Mucosa of descending colon (tissue), 3 donors: ENCODE measurements around the gene USP34. TPM values are rescaled to one million over a fixed set of nuclear protein-coding genes. Genes with fewer than 3 reads are reported as not detected.

ENCODE experiments used
- ATAC-seq: fragments of 200-7000 bp; cut with Tn5 transposase; one replicate; pipeline ENCODE4 v1.9.1; 2020; ENCODE audit warnings: mild to moderate bottlenecking, moderate library complexity
- DNase-seq, 3 donors: peaks; one replicate each; pipeline ENCODE4 v3.0.0-alpha.2; 2020
- H3K36me3 ChIP-seq: fragments of 200-600 bp; one replicate; pipeline ENCODE4 v1.8.0; 2021; ENCODE audit warnings: low read depth, mild to moderate bottlenecking
- H3K4me1 ChIP-seq: fragments of 200-600 bp; one replicate; pipeline ENCODE4 v1.8.0; 2021; ENCODE audit warnings: low read depth, mild to moderate bottlenecking
- H3K4me3 ChIP-seq: fragments of 200-600 bp; one replicate; pipeline ENCODE4 v1.8.0; 2021; ENCODE audit warnings: mild to moderate bottlenecking
- H3K9me3 ChIP-seq: fragments of 200-600 bp; one replicate; pipeline ENCODE4 v1.8.0; 2021; ENCODE audit warnings: mild to moderate bottlenecking
- intact Hi-C, 2 donors: fragments of 100-400 bp; cut with DNase I in 1 of 2; cut with micrococcal nuclease in 1 of 2; formaldehyde crosslinking; loops; one replicate each; pipeline versions ENCODE4 v1.11.0 to v1.11.1; 2022; cut with DNase I, micrococcal nuclease
- total RNA-seq, 3 donors: library from RNA; stranded (reverse); fragmentation: NEBNext Ultra II Directional in 2 of 3; extraction: Animal tissue kit (Norgen Biotek cat#: 25700) in 2 of 3; gene quantifications; one replicate each; pipeline versions ENCODE4 v1.2.1 to v1.2.4, GENCODE V29; 2021 to 2023
- TF ChIP-seq, protein P1 (sequence below): fragments of 200-600 bp; IDR thresholded peaks from one replicate; pipeline ENCODE4 v1.8.0; 2022; ENCODE audit warnings: antibody characterized with exemption, mild to moderate bottlenecking
- donor health status: DM: no; HTN: no; CAD: no; lungs with moderate emphysema.
- donor health status: DM: no; HTN: no; CAD: no.
- donor health status: DM: no; HTN: yes; CAD: no.

Gene USP34
- total RNA-seq, 3 donors from 2014 or later: 67.9 to 132 (median 88.4) TPM

DNA sequence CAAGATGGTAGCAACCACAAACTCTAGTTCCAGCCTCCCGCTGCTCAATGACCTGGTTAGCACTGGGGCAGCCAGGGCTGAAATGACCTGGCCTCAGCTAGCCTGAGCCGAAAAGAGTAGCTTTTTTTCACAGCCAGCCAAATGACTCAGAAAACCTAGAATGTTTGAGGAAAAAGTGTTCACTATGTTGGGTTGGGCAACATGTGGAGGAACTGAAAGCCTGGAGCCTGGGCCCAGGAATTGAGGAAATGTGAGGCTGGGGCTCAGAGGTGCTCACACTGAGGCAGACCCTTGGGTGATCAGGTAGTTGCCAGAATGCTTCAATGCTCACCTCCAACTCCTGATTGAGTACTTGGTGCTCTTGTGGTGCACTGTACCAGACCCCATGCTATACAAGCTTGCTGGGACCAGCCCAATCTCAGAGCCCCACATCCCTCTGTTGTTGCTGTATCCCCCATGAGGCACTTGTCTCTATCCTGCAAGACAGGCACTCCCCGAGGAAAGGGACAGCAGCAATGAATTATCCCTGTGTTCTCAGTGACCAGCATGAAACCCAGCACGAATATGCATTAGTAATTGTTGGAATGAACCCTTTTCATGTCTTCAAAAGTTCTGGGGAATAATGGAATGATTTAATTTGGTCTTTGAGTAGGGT lies 116.2 kb downstream of the USP34 start:
- H3K4me3 ChIP-seq: no peak overlapping the region
- peaks cover 12% of the 10 kb centered on the region for H3K9me3 ChIP-seq
- ATAC-seq (no peak), DNase-seq (no peak)
- no peaks in the 10 kb centered on the region for H3K4me1 ChIP-seq
- TF ChIP-seq, protein P1, sequence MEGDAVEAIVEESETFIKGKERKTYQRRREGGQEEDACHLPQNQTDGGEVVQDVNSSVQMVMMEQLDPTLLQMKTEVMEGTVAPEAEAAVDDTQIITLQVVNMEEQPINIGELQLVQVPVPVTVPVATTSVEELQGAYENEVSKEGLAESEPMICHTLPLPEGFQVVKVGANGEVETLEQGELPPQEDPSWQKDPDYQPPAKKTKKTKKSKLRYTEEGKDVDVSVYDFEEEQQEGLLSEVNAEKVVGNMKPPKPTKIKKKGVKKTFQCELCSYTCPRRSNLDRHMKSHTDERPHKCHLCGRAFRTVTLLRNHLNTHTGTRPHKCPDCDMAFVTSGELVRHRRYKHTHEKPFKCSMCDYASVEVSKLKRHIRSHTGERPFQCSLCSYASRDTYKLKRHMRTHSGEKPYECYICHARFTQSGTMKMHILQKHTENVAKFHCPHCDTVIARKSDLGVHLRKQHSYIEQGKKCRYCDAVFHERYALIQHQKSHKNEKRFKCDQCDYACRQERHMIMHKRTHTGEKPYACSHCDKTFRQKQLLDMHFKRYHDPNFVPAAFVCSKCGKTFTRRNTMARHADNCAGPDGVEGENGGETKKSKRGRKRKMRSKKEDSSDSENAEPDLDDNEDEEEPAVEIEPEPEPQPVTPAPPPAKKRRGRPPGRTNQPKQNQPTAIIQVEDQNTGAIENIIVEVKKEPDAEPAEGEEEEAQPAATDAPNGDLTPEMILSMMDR: no peak
- H3K36me3 ChIP-seq: no peaks in the 10 kb centered on the region
- intact Hi-C loops: no loop called here

DNA sequence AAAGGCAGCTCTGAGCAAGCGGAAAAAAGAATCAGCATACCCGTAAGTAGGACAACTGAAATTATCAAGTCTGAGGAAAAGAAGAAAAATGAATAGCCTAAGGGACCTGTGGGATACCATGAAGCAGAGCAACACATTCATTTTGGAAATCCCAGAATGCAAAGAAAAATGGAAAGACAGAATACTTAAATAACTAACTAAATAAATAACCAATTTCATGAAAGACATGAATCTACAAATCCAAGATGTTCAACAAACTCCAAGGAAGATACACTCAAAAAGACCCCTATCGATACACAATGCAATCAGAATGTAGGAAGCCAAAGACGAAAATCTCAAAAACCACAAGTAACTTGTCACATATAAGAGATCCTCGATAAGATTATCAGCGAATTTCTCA lies 117.0 kb downstream of the USP34 start:
- peaks cover 12% of the 10 kb centered on the region for H3K9me3 ChIP-seq
- TF ChIP-seq, protein P1: no peak
- no peaks in the 10 kb centered on the region for H3K36me3 ChIP-seq
- no peak overlapping the region for H3K4me3 ChIP-seq
- ATAC-seq (no peak), DNase-seq (no peak)
- intact Hi-C loops: no loop called here
- no peaks in the 10 kb centered on the region for H3K4me1 ChIP-seq

- H3K36me3 ChIP-seq: no peaks in the 10 kb centered on the region
- intact Hi-C loops: no loop called here
- no peak for ATAC-seq
These were observed 120.1 kb downstream of the USP34 start for GRCh38 chr2:61350777-61351176.

GRCh38 chr2:61343141-61343540 lies 127.7 kb downstream of the USP34 start:
- TF ChIP-seq, protein P1: no peak
- Histone ChIP-seq H3K4me3 (no peak overlapping the region), H3K4me1 (no peaks in the 10 kb centered on the region), H3K9me3 (no peaks in the 10 kb centered on the region), H3K36me3 (no peaks in the 10 kb centered on the region)
- intact Hi-C loops: no loop called here
- ATAC-seq (no peak), DNase-seq (no peak)

More at GRCh38 chr2:61350777-61351176, 120.1 kb downstream of the USP34 start:
- TF ChIP-seq, protein P1: no peak
- Histone ChIP-seq H3K4me1 (no peaks in the 10 kb centered on the region), H3K4me3 (no peak overlapping the region), H3K9me3 (peaks cover 12% of the 10 kb centered on the region)
- DNase-seq: no peak

GRCh38 chr2:61340242-61340641 lies 130.6 kb downstream of the USP34 start:
- TF ChIP-seq, protein P1: no peak
- no peak for DNase-seq
- no peaks in the 10 kb centered on the region for H3K4me1 ChIP-seq
- H3K4me3 ChIP-seq: no peak overlapping the region
- no peak for ATAC-seq
- intact Hi-C loops: no loop called here
- H3K36me3 ChIP-seq: no peaks in the 10 kb centered on the region
- no peaks in the 10 kb centered on the region for H3K9me3 ChIP-seq

- Histone ChIP-seq H3K4me1 (no peaks in the 10 kb centered on the region), H3K36me3 (no peaks in the 10 kb centered on the region), H3K4me3 (no peak overlapping the region), H3K9me3 (no peaks in the 10 kb centered on the region)
- ATAC-seq: no peak
- TF ChIP-seq, protein P1: no peak
- intact Hi-C loops: no loop called here
- no peak for DNase-seq
These were observed 132.4 kb downstream of the USP34 start for GRCh38 chr2:61338447-61338846.
